GM12875 (cell line): ENCODE data around the gene NCBP2.

ENCODE experiments used
- H3K4me3 ChIP-seq: one replicate; pipeline ENCODE4 v1.5.1; 2011; ENCODE audit warnings: low read depth, low read length, control low read depth
- CTCF ChIP-seq: IDR thresholded peaks from 2 replicates; pipeline ENCODE4 v1.5.1; 2011; ENCODE audit warnings: low read depth, mild to moderate bottlenecking, control low read depth, inconsistent platforms, low read length, moderate library complexity, borderline replicate concordance; ENCODE audit not compliant: insufficient read depth

The NCBP2 gene

GRCh38 chr3:196985954-196986885, 43.9 kb upstream of the NCBP2 start:
- TF ChIP-seq CTCF = no peak
- H3K4me3 ChIP-seq = no peak overlapping the region

GRCh38 chr3:196985298-196985697, 43.0 kb upstream of the NCBP2 start:
- H3K4me3 ChIP-seq = no peak overlapping the region
- TF ChIP-seq CTCF = no peak

- no peak for TF ChIP-seq CTCF
- H3K4me3 ChIP-seq = no peak overlapping the region
Observed at GRCh38 chr3:196983186-196983585, 40.9 kb upstream of the NCBP2 start.

GRCh38 chr3:196981657-196982056, 39.3 kb upstream of the NCBP2 start:
- no peak for TF ChIP-seq CTCF
- no peak overlapping the region for H3K4me3 ChIP-seq

GRCh38 chr3:196979545-196979944, 37.2 kb upstream of the NCBP2 start:
- H3K4me3 ChIP-seq = no peak overlapping the region
- TF ChIP-seq CTCF = no peak

GRCh38 chr3:196976941-196977340, 34.6 kb upstream of the NCBP2 start:
- TF ChIP-seq CTCF = no peak
- no peak overlapping the region for H3K4me3 ChIP-seq

- TF ChIP-seq CTCF = no peak
- no peak overlapping the region for H3K4me3 ChIP-seq
Observed at GRCh38 chr3:196975349-196975748, 33.0 kb upstream of the NCBP2 start.
